HAP-1 (cell line): Measurements from ENCODE around the gene CACNA1A.
"Not testable (repeated sequence)": the region's sequence is repeated elsewhere in the genome, so short reads cannot be mapped to it uniquely, and the experiment has no call there.

Experiments
- DNase-seq, 2 experiments: peaks; one replicate each; pipeline ENCODE4 v3.0.0-alpha.2; 2016 to 2020; ENCODE audit warnings: low spot score in 2 of 2
- H3K27me3 ChIP-seq: fragments of 250-450 bp; sonication (Bioruptor Pico); 2 replicates; pipeline ENCODE4 v1.5.1; 2020; ENCODE audit warnings: low read depth, mild to moderate bottlenecking, moderate library complexity
- H3K36me3 ChIP-seq: fragments of 250-450 bp; sonication (Bioruptor Pico); replicated peaks from 2 replicates; pipeline ENCODE4 v1.5.1; 2020; ENCODE audit warnings: mild to moderate bottlenecking
- H3K4me1 ChIP-seq: fragments of 250-450 bp; sonication (Bioruptor Pico); 2 replicates; pipeline ENCODE4 v1.5.1; 2020; ENCODE audit warnings: mild to moderate bottlenecking
- H3K4me3 ChIP-seq: fragments of 250-450 bp; sonication (Bioruptor Pico); 2 replicates; pipeline ENCODE4 v1.5.1; 2020; ENCODE audit warnings: mild to moderate bottlenecking, moderate library complexity
- H3K9me3 ChIP-seq: fragments of 250-450 bp; sonication (Bioruptor Pico); 2 replicates; pipeline ENCODE4 v1.5.1; 2020; ENCODE audit warnings: mild to moderate bottlenecking, moderate library complexity
- in situ Hi-C: fragments of 300-500 bp; cut with MboI; formaldehyde crosslinking; loops from 3 replicates; pipeline ENCODE4 v1.14.3; 2020; ENCODE audit warnings: low sequenced_read_pairs, inconsistent platforms, mixed read lengths

CACNA1A gene

GRCh38 chr19:13506471-13506820 is at the start of gene CACNA1A:
CACNA1A (minus strand) TSS chr19:13506479; CDS start chr19:13506224, 255 bp downstream.
- Histone ChIP-seq H3K4me3 (peak within 1 kb of the TSS; percentile 4; the same call in 1 of the 2 replicates), H3K27me3 (peaks cover 34% of the 10 kb centered on the region)
- no peak for DNase-seq

GRCh38 chr19:13554506-13555240 is 48.4 kb upstream of the CACNA1A start:
- Histone ChIP-seq H3K4me3 (no peak overlapping the region), H3K27me3 (peaks cover 2% of the 10 kb centered on the region; the same call in 1 of the 2 replicates), H3K4me1 (no peaks in the 10 kb centered on the region), H3K9me3 (no peaks in the 10 kb centered on the region), H3K36me3 (no peaks in the 10 kb centered on the region)
- no peak for DNase-seq
- in situ Hi-C loops = no loop called here

More at GRCh38 chr19:13506471-13506820, at the start of gene CACNA1A:
- no peaks in the 10 kb centered on the region for H3K36me3 ChIP-seq
- no peaks in the 10 kb centered on the region for H3K9me3 ChIP-seq
- no peaks in the 10 kb centered on the region for H3K4me1 ChIP-seq
- in situ Hi-C loops = no loop called here

GRCh38 chr19:13553880-13554400 is 47.7 kb upstream of the CACNA1A start:
- in situ Hi-C loops = no loop called here
- no peaks in the 10 kb centered on the region for H3K4me1 ChIP-seq
- no peaks in the 10 kb centered on the region for H3K36me3 ChIP-seq
- H3K4me3 ChIP-seq = no peak overlapping the region
- H3K27me3 ChIP-seq = peaks cover 2% of the 10 kb centered on the region; the same call in 1 of the 2 replicates
- H3K9me3 ChIP-seq = no peaks in the 10 kb centered on the region
- no peak for DNase-seq

GRCh38 chr19:13548131-13548530 is 41.9 kb upstream of the CACNA1A start:
- no peak for DNase-seq
- Histone ChIP-seq H3K9me3 (no peaks in the 10 kb centered on the region), H3K27me3 (peaks cover 2% of the 10 kb centered on the region; the same call in 1 of the 2 replicates), H3K36me3 (no peaks in the 10 kb centered on the region), H3K4me3 (no peak overlapping the region), H3K4me1 (no peaks in the 10 kb centered on the region)
- in situ Hi-C loops = no loop called here

- peaks cover 2% of the 10 kb centered on the region; the same call in 1 of the 2 replicates for H3K27me3 ChIP-seq
- no peaks in the 10 kb centered on the region for H3K4me1 ChIP-seq
- no peaks in the 10 kb centered on the region for H3K9me3 ChIP-seq
- no peak for DNase-seq
- in situ Hi-C loops = no loop called here
- no peak overlapping the region for H3K4me3 ChIP-seq
- no peaks in the 10 kb centered on the region for H3K36me3 ChIP-seq
These were observed 40.8 kb upstream of the CACNA1A start for GRCh38 chr19:13547102-13547501.

GRCh38 chr19:13544423-13544822 is 38.1 kb upstream of the CACNA1A start:
- in situ Hi-C loops = no loop called here
- no peaks in the 10 kb centered on the region for H3K4me1 ChIP-seq
- DNase-seq = no peak

GRCh38 chr19:13541554-13541953 is 35.3 kb upstream of the CACNA1A start:
- Histone ChIP-seq H3K36me3 (no peaks in the 10 kb centered on the region), H3K4me1 (no peaks in the 10 kb centered on the region), H3K4me3 (no peak overlapping the region), H3K27me3 (no peaks in the 10 kb centered on the region), H3K9me3 (no peaks in the 10 kb centered on the region)
- DNase-seq = no peak
- in situ Hi-C loops = no loop called here

More at GRCh38 chr19:13544423-13544822, 38.1 kb upstream of the CACNA1A start:
- Histone ChIP-seq H3K27me3 (no peaks in the 10 kb centered on the region), H3K9me3 (no peaks in the 10 kb centered on the region), H3K36me3 (no peaks in the 10 kb centered on the region), H3K4me3 (no peak overlapping the region)

GRCh38 chr19:13539332-13539731 is 33.1 kb upstream of the CACNA1A start:
- Histone ChIP-seq H3K27me3 (no peaks in the 10 kb centered on the region), H3K36me3 (no peaks in the 10 kb centered on the region), H3K9me3 (no peaks in the 10 kb centered on the region), H3K4me3 (no peak overlapping the region), H3K4me1 (no peaks in the 10 kb centered on the region)
- in situ Hi-C loops = no loop called here
- no peak for DNase-seq

- DNase-seq = no peak
- no peaks in the 10 kb centered on the region for H3K9me3 ChIP-seq
- H3K27me3 ChIP-seq = no peaks in the 10 kb centered on the region
- H3K4me3 ChIP-seq = no peak overlapping the region
- H3K4me1 ChIP-seq = no peaks in the 10 kb centered on the region
- no peaks in the 10 kb centered on the region for H3K36me3 ChIP-seq
- in situ Hi-C loops = no loop called here
These were observed 32.4 kb upstream of the CACNA1A start for GRCh38 chr19:13538601-13539253.

GRCh38 chr19:13537454-13537853 is 31.2 kb upstream of the CACNA1A start:
- Histone ChIP-seq H3K36me3 (no peaks in the 10 kb centered on the region), H3K9me3 (no peaks in the 10 kb centered on the region), H3K27me3 (no peaks in the 10 kb centered on the region), H3K4me1 (no peaks in the 10 kb centered on the region), H3K4me3 (no peak overlapping the region)
- DNase-seq = peak in 1 of 2 experiments; percentile 6
- in situ Hi-C loops = no loop called here

- no peak for DNase-seq
- Histone ChIP-seq H3K9me3 (no peaks in the 10 kb centered on the region), H3K36me3 (no peaks in the 10 kb centered on the region), H3K4me3 (no peak overlapping the region), H3K27me3 (no peaks in the 10 kb centered on the region), H3K4me1 (no peaks in the 10 kb centered on the region)
- in situ Hi-C loops = no loop called here
These were observed 24.4 kb upstream of the CACNA1A start for GRCh38 chr19:13530720-13531119.

GRCh38 chr19:13529721-13530120 is 23.4 kb upstream of the CACNA1A start:
- H3K27me3 ChIP-seq, DNase-seq, H3K4me1 ChIP-seq, in situ Hi-C loops, H3K4me3 ChIP-seq, H3K9me3 ChIP-seq, H3K36me3 ChIP-seq: not testable (repeated sequence)

GRCh38 chr19:13526552-13526951 is 20.3 kb upstream of the CACNA1A start:
- peak in 1 of 2 experiments; percentile 34 for DNase-seq
- Histone ChIP-seq H3K9me3 (no peaks in the 10 kb centered on the region; the same call in 1 of the 2 replicates), H3K4me3 (no peak overlapping the region), H3K27me3 (no peaks in the 10 kb centered on the region), H3K4me1 (no peaks in the 10 kb centered on the region), H3K36me3 (no peaks in the 10 kb centered on the region)
- in situ Hi-C loops = no loop called here

- Histone ChIP-seq H3K4me1 (no peaks in the 10 kb centered on the region), H3K36me3 (no peaks in the 10 kb centered on the region), H3K9me3 (peaks cover 5% of the 10 kb centered on the region), H3K27me3 (no peaks in the 10 kb centered on the region), H3K4me3 (no peak overlapping the region)
- in situ Hi-C loops = no loop called here
- no peak for DNase-seq
These were observed 14.8 kb upstream of the CACNA1A start for GRCh38 chr19:13521066-13521465.
